ENCODE measurements around the gene KCTD7.

Gene KCTD7

GRCh38 chr7:66664590-66665293 lies 36.1 kb downstream of the KCTD7 start:
- H3K4me2 ChIP-seq (ENCODE audit: low read length), result no peak overlapping the region
- no peak overlapping the region for H3K4me3 ChIP-seq (ENCODE audit: low read depth, low read length)
- H3K79me2 ChIP-seq, result peaks cover 16% of the 10 kb centered on the region
- H3K9ac ChIP-seq, result no peak overlapping the region
- no peaks in the 10 kb centered on the region for H3K36me3 ChIP-seq (ENCODE audit: control insufficient read depth, insufficient read depth, low read length)
- no peak for TF ChIP-seq CTCF (IDR thresholded peaks at IDR 0.05)
- no peak overlapping the region for H3K27ac ChIP-seq
- no peak overlapping the region for H2AFZ ChIP-seq
- no peaks in the 10 kb centered on the region for H3K9me3 ChIP-seq (ENCODE audit: control insufficient read depth, low read length)
- no peaks in the 10 kb centered on the region for H3K4me1 ChIP-seq
- no peaks in the 10 kb centered on the region for H3K27me3 ChIP-seq (ENCODE audit: control insufficient read depth, insufficient read depth, low read length)

- no peak for TF ChIP-seq CTCF (IDR thresholded peaks at IDR 0.05)
- no peak overlapping the region for H3K27ac ChIP-seq
- H2AFZ ChIP-seq, result no peak overlapping the region
- H3K79me2 ChIP-seq, result peaks cover 23% of the 10 kb centered on the region
- no peak overlapping the region for H3K4me3 ChIP-seq (ENCODE audit: low read depth, low read length)
- no peaks in the 10 kb centered on the region for H3K9me3 ChIP-seq (ENCODE audit: control insufficient read depth, low read length)
- H3K4me1 ChIP-seq, result no peaks in the 10 kb centered on the region
- H3K9ac ChIP-seq, result no peak overlapping the region
- no peaks in the 10 kb centered on the region for H3K36me3 ChIP-seq (ENCODE audit: control insufficient read depth, insufficient read depth, low read length)
- no peaks in the 10 kb centered on the region for H3K27me3 ChIP-seq (ENCODE audit: control insufficient read depth, insufficient read depth, low read length)
- H3K4me2 ChIP-seq (ENCODE audit: low read length), result no peak overlapping the region
Observed at GRCh38 chr7:66666313-66666952, 37.8 kb downstream of the KCTD7 start.

- Histone ChIP-seq H2AFZ (no peak overlapping the region), H3K4me3 (ENCODE audit: low read depth, low read length) (no peak overlapping the region), H3K36me3 (ENCODE audit: control insufficient read depth, insufficient read depth, low read length) (no peaks in the 10 kb centered on the region), H3K4me1 (no peaks in the 10 kb centered on the region), H3K79me2 (peaks cover 22% of the 10 kb centered on the region), H3K4me2 (ENCODE audit: low read length) (no peak overlapping the region), H3K9me3 (ENCODE audit: control insufficient read depth, low read length) (no peaks in the 10 kb centered on the region), H3K9ac (no peak overlapping the region), H3K27ac (no peak overlapping the region), H3K27me3 (ENCODE audit: control insufficient read depth, insufficient read depth, low read length) (no peaks in the 10 kb centered on the region)
- no peak for TF ChIP-seq CTCF (IDR thresholded peaks at IDR 0.05)
Observed at GRCh38 chr7:66667023-66667728, 38.5 kb downstream of the KCTD7 start.

GRCh38 chr7:66668112-66668511 lies 39.4 kb downstream of the KCTD7 start:
- no peak for TF ChIP-seq CTCF (IDR thresholded peaks at IDR 0.05)
- H3K27ac ChIP-seq, result no peak overlapping the region
- no peaks in the 10 kb centered on the region for H3K27me3 ChIP-seq (ENCODE audit: control insufficient read depth, insufficient read depth, low read length)
- no peak overlapping the region for H3K4me2 ChIP-seq (ENCODE audit: low read length)
- H3K36me3 ChIP-seq (ENCODE audit: control insufficient read depth, insufficient read depth, low read length), result no peaks in the 10 kb centered on the region
- no peak overlapping the region for H3K9ac ChIP-seq
- H3K4me1 ChIP-seq, result no peaks in the 10 kb centered on the region
- H3K79me2 ChIP-seq, result peaks cover 13% of the 10 kb centered on the region
- no peak overlapping the region for H3K4me3 ChIP-seq (ENCODE audit: low read depth, low read length)
- no peak overlapping the region for H2AFZ ChIP-seq
- no peaks in the 10 kb centered on the region for H3K9me3 ChIP-seq (ENCODE audit: control insufficient read depth, low read length)

Measured in parathyroid adenoma (tissue), 2 donors.